Activated CD4-positive, alpha-beta T cell treated with anti-CD3 and anti-CD28 coated beads, Interleukin-2, Interleukin-4, amounts not matched to agents 100 ng/mL and 50 ng/mL, durations not matched to agents 16 hours and 8 hours (primary cell): ENCODE measurements around the gene CD2BP2.

Source experiments
- DNase-seq: peaks from one replicate; pipeline ENCODE4 v3.0.0-alpha.2; 2020; ENCODE audit warnings: low spot score

CD2BP2 gene

GRCh38 chr16:30378236-30379157 lies 23.4 kb upstream of the CD2BP2 start:
- DNase-seq = peak; percentile 99

- DNase-seq = peak; percentile 88
Observed at GRCh38 chr16:30377812-30378235, 22.7 kb upstream of the CD2BP2 start.

GRCh38 chr16:30377050-30377811 lies 22.1 kb upstream of the CD2BP2 start:
- DNase-seq = no peak

GRCh38 chr16:30376461-30376902 lies 21.4 kb upstream of the CD2BP2 start:
- DNase-seq = no peak

- DNase-seq = no peak
Observed at GRCh38 chr16:30375864-30376263, 20.8 kb upstream of the CD2BP2 start.

GRCh38 chr16:30374538-30374937 lies 19.4 kb upstream of the CD2BP2 start, which contains the start of gene MYL11:
MYL11 (plus strand) TSS chr16:30374802; CDS start chr16:30374858, 56 bp downstream.
- no peak for DNase-seq

- DNase-seq = no peak
Observed at GRCh38 chr16:30372725-30373124, 17.6 kb upstream of the CD2BP2 start.

- DNase-seq = no peak
Observed at GRCh38 chr16:30372038-30372712, 17.1 kb upstream of the CD2BP2 start.

GRCh38 chr16:30371248-30371816 lies 16.2 kb upstream of the CD2BP2 start:
- DNase-seq = no peak

- peak; percentile 100 for DNase-seq
Observed at GRCh38 chr16:30370456-30371247, 15.5 kb upstream of the CD2BP2 start, which contains the start of gene TBC1D10B. TBC1D10B (minus strand) TSS chr16:30370494; CDS start chr16:30370183, 311 bp downstream.

GRCh38 chr16:30369938-30370455 lies 14.9 kb upstream of the CD2BP2 start:
- no peak for DNase-seq

- no peak for DNase-seq
Observed at GRCh38 chr16:30369091-30369937, 14.2 kb upstream of the CD2BP2 start.

- DNase-seq = no peak
Observed at GRCh38 chr16:30368792-30369090, 13.6 kb upstream of the CD2BP2 start.

- DNase-seq = no peak
Observed at GRCh38 chr16:30368122-30368791, 13.1 kb upstream of the CD2BP2 start.

- no peak for DNase-seq
Observed at GRCh38 chr16:30367349-30368009, 12.4 kb upstream of the CD2BP2 start.

- DNase-seq = no peak
Observed at GRCh38 chr16:30366511-30366910, 11.4 kb upstream of the CD2BP2 start.

GRCh38 chr16:30365200-30365599 lies 10.1 kb upstream of the CD2BP2 start:
- no peak for DNase-seq

GRCh38 chr16:30361180-30361579 lies 6.1 kb upstream of the CD2BP2 start:
- DNase-seq = no peak

- no peak for DNase-seq
Observed at GRCh38 chr16:30359871-30360170, 4.7 kb upstream of the CD2BP2 start.
